Stimulated activated CD8-positive, alpha-beta memory T cell treated with anti-CD3 and anti-CD28 coated beads, Interleukin-12 subunit alpha, Interleukin-12 subunit beta, amount 100 ng/mL, for 24 hours (primary cell): ENCODE measurements around the gene NPPC.
"Not testable (repeated sequence)": the region's sequence is repeated elsewhere in the genome, so short reads cannot be mapped to it uniquely, and the experiment has no call there.

Source experiments
- DNase-seq: peaks from one replicate; pipeline ENCODE4 v3.0.0-alpha.2; 2020; ENCODE audit errors: extremely low read depth

NPPC gene

GRCh38 chr2:231926180-231926741, at the start of gene NPPC:
NPPC (minus strand) TSS chr2:231926396; CDS start chr2:231926249, 147 bp downstream.
- DNase-seq = peak; percentile 52

- DNase-seq = no peak
Observed at GRCh38 chr2:231975001-231975400, 48.8 kb upstream of the NPPC start.

- DNase-seq = no peak
Observed at GRCh38 chr2:231970461-231970860, 44.3 kb upstream of the NPPC start.

- no peak for DNase-seq
Observed at GRCh38 chr2:231968820-231969219, 42.6 kb upstream of the NPPC start.

- no peak for DNase-seq
Observed at GRCh38 chr2:231966886-231967285, 40.7 kb upstream of the NPPC start.

- no peak for DNase-seq
Observed at GRCh38 chr2:231965102-231965501, 38.9 kb upstream of the NPPC start.

- DNase-seq = peak; percentile 52
Observed at GRCh38 chr2:231961349-231962166, 35.4 kb upstream of the NPPC start, which contains the start of gene DIS3L2. DIS3L2 (plus strand) TSS chr2:231961713; CDS start chr2:232014928, 53,215 bp downstream.

- DNase-seq = no peak
Observed at GRCh38 chr2:231960810-231961348, 34.7 kb upstream of the NPPC start.

GRCh38 chr2:231957913-231958763, 31.9 kb upstream of the NPPC start:
- no peak for DNase-seq

GRCh38 chr2:231955758-231956472, 29.7 kb upstream of the NPPC start:
- no peak for DNase-seq

- DNase-seq = no peak
Observed at GRCh38 chr2:231951452-231952035, 25.3 kb upstream of the NPPC start.

- DNase-seq = no peak
Observed at GRCh38 chr2:231947694-231948093, 21.5 kb upstream of the NPPC start.

GRCh38 chr2:231947112-231947511, 20.9 kb upstream of the NPPC start:
- DNase-seq = not testable (repeated sequence)

GRCh38 chr2:231946241-231946814, 20.1 kb upstream of the NPPC start:
- DNase-seq = no peak

- DNase-seq = no peak
Observed at GRCh38 chr2:231942180-231942579, 16.0 kb upstream of the NPPC start.

- no peak for DNase-seq
Observed at GRCh38 chr2:231941673-231942072, 15.5 kb upstream of the NPPC start.

GRCh38 chr2:231940795-231941194, 14.6 kb upstream of the NPPC start:
- no peak for DNase-seq

GRCh38 chr2:231939022-231939421, 12.8 kb upstream of the NPPC start:
- DNase-seq = no peak

- no peak for DNase-seq
Observed at GRCh38 chr2:231937057-231937456, 10.9 kb upstream of the NPPC start.

GRCh38 chr2:231936491-231936890, 10.3 kb upstream of the NPPC start:
- DNase-seq = no peak

GRCh38 chr2:231935815-231936214, 9.6 kb upstream of the NPPC start:
- no peak for DNase-seq
